Endodermal cell (in vitro differentiated cells): ENCODE data around the gene HECTD2. TPM values are rescaled to one million over a fixed set of nuclear protein-coding genes. Genes with fewer than 3 reads are reported as not detected.
A peak's percentile ranks its signal among the peaks of the same experiment; 100 is the strongest.

Experiments used
- DNase-seq: peaks from one replicate; pipeline ENCODE4 v3.0.0-alpha.2; 2017
- H3K27ac ChIP-seq: 2 replicates; pipeline ENCODE4 v1.5.1; 2013; ENCODE audit warnings: mild to moderate bottlenecking, low read depth, low read length, moderate library complexity
- H3K27me3 ChIP-seq: 2 replicates; pipeline ENCODE4 v1.6.1; 2013; ENCODE audit warnings: mild to moderate bottlenecking, low read length, moderate library complexity; ENCODE audit not compliant: insufficient read depth, control insufficient read depth, poor library complexity, severe bottlenecking
- H3K36me3 ChIP-seq: 2 replicates; pipeline ENCODE4 v1.7.0; 2013; ENCODE audit warnings: mild to moderate bottlenecking, low read length, moderate library complexity; ENCODE audit not compliant: control insufficient read depth, insufficient read depth
- H3K4me1 ChIP-seq: one replicate; pipeline ENCODE4 v1.7.0; 2013; ENCODE audit warnings: low read length; ENCODE audit not compliant: control insufficient read depth, insufficient read depth
- H3K4me3 ChIP-seq: 2 replicates; pipeline ENCODE4 v1.5.1; 2013; ENCODE audit warnings: mild to moderate bottlenecking, low read length, moderate library complexity
- H3K9ac ChIP-seq: 2 replicates; pipeline ENCODE4 v1.6.1; 2013; ENCODE audit warnings: mild to moderate bottlenecking, low read length, moderate library complexity; ENCODE audit not compliant: poor library complexity, severe bottlenecking; ENCODE audit errors: extremely low read depth
- H3K9me3 ChIP-seq: 2 replicates; pipeline ENCODE4 v1.6.1; 2013; ENCODE audit warnings: mild to moderate bottlenecking, low read length, moderate library complexity; ENCODE audit not compliant: control insufficient read depth
- H3K27ac Mint-ChIP-seq: 2 replicates; pipeline ENCODE4 v1.8.0; 2020; ENCODE audit warnings: mixed read lengths
- H3K27me3 Mint-ChIP-seq: 2 replicates; pipeline ENCODE4 v1.8.0; 2021; ENCODE audit warnings: mild to moderate bottlenecking, mixed read lengths; ENCODE audit not compliant: insufficient read depth
- H3K36me3 Mint-ChIP-seq: 2 replicates; pipeline ENCODE4 v1.8.0; 2020; ENCODE audit warnings: low read depth, mixed read lengths
- H3K4me1 Mint-ChIP-seq: 2 replicates; pipeline ENCODE4 v1.8.0; 2020; ENCODE audit warnings: mixed read lengths
- H3K4me3 Mint-ChIP-seq: 2 replicates; pipeline ENCODE4 v1.8.0; 2020; ENCODE audit warnings: mild to moderate bottlenecking, moderate library complexity, mixed read lengths
- H3K9me3 Mint-ChIP-seq: 2 replicates; pipeline ENCODE4 v1.8.0; 2020; ENCODE audit warnings: mild to moderate bottlenecking, mixed read lengths
- CTCF ChIP-seq: fragments of 200-600 bp; sonication (generic); conservative IDR thresholded peaks from 2 replicates; pipeline ENCODE4 v1.5.0; 2021; ENCODE audit warnings: antibody characterized with exemption, mild to moderate bottlenecking
- WGBS, 2 experiments: methylation state at CpG; one replicate each; pipeline versions ENCODE4 v1.1.5 to v1.1.7; 2013; ENCODE audit warnings: missing lambda C conversion rate in 2 of 2, mixed read lengths in 1 of 2; ENCODE audit not compliant: insufficient coverage in 1 of 2, insufficient read length in 1 of 2; 5-methylcytosine and 5-hydroxymethylcytosine counted together
- total RNA-seq, 2 donors: library from RNA; stranded (reverse); fragmentation: NEBNext Ultra II Directional in 1 of 2; extraction: Animal tissue kit (Norgen Biotek cat#: 25700) in 1 of 2; gene quantifications; 2 replicates in 1 of 2; 3 replicates in 1 of 2; pipeline ENCODE4 v1.2.1, GENCODE V29; 2021

HECTD2 gene
- total RNA-seq, 2 donors from 2014 or later = 8.8 to 13.4 TPM

- peak overlapping the region; percentile 89 for H3K27ac ChIP-seq
- no peaks in the 10 kb centered on the region for H3K4me1 ChIP-seq
- Mint-ChIP-seq H3K4me1 (peaks cover 5% of the 10 kb centered on the region), H3K4me3 (no peak overlapping the region), H3K27me3 (peaks cover 2% of the 10 kb centered on the region), H3K36me3 (no peaks in the 10 kb centered on the region), H3K27ac (no peak overlapping the region), H3K9me3 (peaks cover 4% of the 10 kb centered on the region)
- H3K4me3 ChIP-seq = no peak overlapping the region
- H3K9me3 ChIP-seq = peaks cover 10% of the 10 kb centered on the region
- H3K9ac ChIP-seq = no peak overlapping the region
- no peak for TF ChIP-seq CTCF
- no peaks in the 10 kb centered on the region for H3K36me3 ChIP-seq
- 63 to 81% methylated on average over 3 of the region's 3 CpGs for WGBS, 2 experiments
- no peak for DNase-seq
- H3K27me3 ChIP-seq = peaks cover 10% of the 10 kb centered on the region
Observed at GRCh38 chr10:91380873-91381256, 29.3 kb upstream of the HECTD2 start.

GRCh38 chr10:91381257-91381891, 28.8 kb upstream of the HECTD2 start:
- Mint-ChIP-seq H3K36me3 (no peaks in the 10 kb centered on the region), H3K4me3 (no peak overlapping the region), H3K27ac (no peak overlapping the region), H3K27me3 (peaks cover 4% of the 10 kb centered on the region), H3K4me1 (peaks cover 5% of the 10 kb centered on the region), H3K9me3 (peaks cover 4% of the 10 kb centered on the region)
- peaks cover 14% of the 10 kb centered on the region for H3K27me3 ChIP-seq
- no peaks in the 10 kb centered on the region for H3K36me3 ChIP-seq
- H3K4me1 ChIP-seq = no peaks in the 10 kb centered on the region
- H3K9me3 ChIP-seq = peaks cover 10% of the 10 kb centered on the region
- WGBS, 2 experiments = 53 to 78% methylated on average over 6 to 9 of the region's 9 CpGs
- no peak overlapping the region for H3K9ac ChIP-seq
- no peak for TF ChIP-seq CTCF
- peak overlapping the region; percentile 89 for H3K27ac ChIP-seq
- no peak for DNase-seq
- no peak overlapping the region for H3K4me3 ChIP-seq

- H3K9me3 ChIP-seq = no peaks in the 10 kb centered on the region
- Mint-ChIP-seq H3K27ac (no peak overlapping the region), H3K27me3 (peaks cover 13% of the 10 kb centered on the region), H3K4me3 (no peak overlapping the region), H3K36me3 (no peaks in the 10 kb centered on the region), H3K4me1 (peaks cover 5% of the 10 kb centered on the region), H3K9me3 (no peaks in the 10 kb centered on the region)
- no peak for TF ChIP-seq CTCF
- peaks cover 26% of the 10 kb centered on the region for H3K27me3 ChIP-seq
- H3K4me1 ChIP-seq = no peaks in the 10 kb centered on the region
- H3K9ac ChIP-seq = no peak overlapping the region
- no peak overlapping the region for H3K27ac ChIP-seq
- H3K36me3 ChIP-seq = no peaks in the 10 kb centered on the region
- 90 to 97% methylated on average over 3 to 7 of the region's 9 CpGs for WGBS, 2 experiments
- DNase-seq = no peak
- H3K4me3 ChIP-seq = no peak overlapping the region
Observed at GRCh38 chr10:91385306-91386085, 24.6 kb upstream of the HECTD2 start.
